Transverse colon (tissue), 3 donors: Measurements from ENCODE around the gene PRKCZ.

ENCODE experiments used
- CTCF ChIP-seq, 5 experiments: fragments of 200-600 bp in 3 of 5; fragments of 450-650 bp in 2 of 5; sonication (generic) in 3 of 5; IDR thresholded peaks; 1 replicate in 2 of 5; 2 replicates in 3 of 5; pipeline ENCODE4 v1.5.1; 2016 to 2017; ENCODE audit warnings: antibody characterized with exemption in 5 of 5, inconsistent platforms in 3 of 5, mild to moderate bottlenecking in 2 of 5, moderate library complexity in 1 of 5
- POLR2A ChIP-seq: fragments of 450-650 bp; IDR thresholded peaks from one replicate; pipeline ENCODE4 v1.6.1; 2016; ENCODE audit warnings: antibody characterized with exemption, mild to moderate bottlenecking, moderate library complexity

DNA sequence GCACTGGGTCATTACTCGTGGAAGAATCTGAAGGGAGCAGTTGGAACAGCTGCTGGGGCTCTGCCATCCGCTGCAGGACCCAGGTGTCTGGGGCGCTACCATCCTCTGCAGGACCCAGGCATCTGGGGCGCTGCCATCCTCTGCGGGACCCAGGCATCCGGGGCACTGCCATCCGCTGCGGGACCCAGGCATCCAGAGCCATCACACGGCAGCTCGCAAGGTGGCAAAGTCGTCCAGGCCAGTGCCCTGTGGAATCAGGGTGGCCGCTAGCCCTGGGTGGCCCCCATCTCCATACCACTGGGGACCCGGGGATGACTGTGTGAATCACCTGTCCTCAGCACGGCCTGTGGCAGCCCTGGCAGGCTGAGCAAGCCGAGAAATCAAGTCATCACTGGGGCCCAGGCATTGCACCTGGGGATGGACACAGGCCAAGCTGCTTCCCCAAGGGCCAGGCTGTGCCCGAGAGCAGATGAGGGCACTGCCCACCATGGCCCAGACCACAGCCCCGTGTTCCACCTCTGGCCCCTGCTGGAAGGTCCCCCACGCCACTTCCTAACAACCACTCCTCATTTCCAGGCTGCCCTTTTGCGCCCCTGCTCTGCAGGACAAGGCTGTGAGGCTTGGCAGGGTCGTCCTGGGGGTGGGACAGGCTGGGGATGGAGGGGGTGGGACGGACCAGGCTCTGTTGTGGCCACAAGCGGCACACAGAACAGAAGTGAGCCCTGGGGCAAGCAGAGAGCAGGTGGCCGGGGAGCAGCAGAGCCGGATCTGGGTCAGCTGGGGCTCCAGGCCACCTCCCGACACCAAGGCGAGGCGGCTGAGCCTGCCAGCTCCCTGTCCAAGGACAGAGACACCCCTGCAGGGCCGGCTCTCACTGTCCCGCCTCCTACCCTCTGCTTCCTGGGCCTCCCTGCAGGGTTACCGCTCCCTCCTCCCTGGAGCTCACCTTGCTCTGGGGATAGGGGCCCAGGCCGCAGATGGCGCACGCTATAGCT, 18.4 kb upstream of the PRKCZ start:
- TF ChIP-seq POLR2A (no peak), CTCF (IDR thresholded peaks at IDR 0.05) (no peak)
